Type B pancreatic cell (in vitro differentiated cells): ENCODE results near the gene CAMK2N1. TPM values are rescaled to one million over a fixed set of nuclear protein-coding genes. Genes with fewer than 3 reads are reported as not detected.

Experiments used
- DNase-seq: peaks from one replicate; pipeline ENCODE4 v3.0.0; 2021; ENCODE audit warnings: mixed read lengths; ENCODE audit not compliant: unreplicated experiment; ENCODE audit errors: extremely low spot score
- H3K27ac Mint-ChIP-seq: 2 replicates; pipeline ENCODE4 v1.8.0; 2021; ENCODE audit warnings: mild to moderate bottlenecking, mixed read lengths
- H3K27me3 Mint-ChIP-seq: 2 replicates; pipeline ENCODE4 v1.8.0; 2021; ENCODE audit warnings: mixed read lengths
- H3K36me3 Mint-ChIP-seq: 2 replicates; pipeline ENCODE4 v1.8.0; 2021; ENCODE audit warnings: mixed read lengths
- H3K4me1 Mint-ChIP-seq: one replicate; pipeline ENCODE4 v1.8.0; 2021; ENCODE audit warnings: mixed read lengths; ENCODE audit not compliant: unreplicated experiment
- H3K4me3 Mint-ChIP-seq: 2 replicates; pipeline ENCODE4 v1.8.0; 2021; ENCODE audit warnings: mild to moderate bottlenecking, mixed read lengths
- H3K9me3 Mint-ChIP-seq: 2 replicates; pipeline ENCODE4 v1.8.0; 2021; ENCODE audit warnings: mixed read lengths
- CTCF ChIP-seq: fragments of 200-600 bp; sonication (generic); conservative IDR thresholded peaks from 2 replicates; pipeline ENCODE4 v1.5.0; 2021; ENCODE audit warnings: antibody characterized with exemption, mild to moderate bottlenecking
- total RNA-seq: library from RNA; stranded (reverse); gene quantifications from 2 replicates; pipeline ENCODE4 v1.2.1, GENCODE V29; 2021; ENCODE audit warnings: low replicate concordance

The CAMK2N1 gene
- total RNA-seq, 1 donor from 2014 or later: 28.9 TPM

DNA sequence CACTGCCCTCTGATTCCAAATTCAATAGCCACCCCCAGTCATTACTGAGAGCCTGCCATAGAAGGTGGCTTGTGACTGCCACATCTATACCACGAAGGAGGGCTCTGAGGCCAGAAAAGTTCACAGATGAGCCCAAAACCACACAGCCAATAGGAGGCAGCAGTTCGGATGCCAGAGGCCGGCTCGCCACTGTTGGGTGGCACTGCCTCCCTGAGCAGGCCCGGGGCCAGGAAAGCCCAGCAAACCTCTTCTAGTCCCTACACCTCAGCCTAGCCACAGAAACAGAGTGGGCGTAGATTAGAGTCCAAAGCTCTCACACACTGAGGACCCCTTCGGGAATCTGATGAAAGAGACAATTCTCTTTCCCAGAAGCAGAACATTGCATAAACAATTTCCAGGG lies 5.9 kb upstream of the CAMK2N1 start:
- Mint-ChIP-seq H3K27ac (no peak overlapping the region), H3K9me3 (no peaks in the 10 kb centered on the region), H3K27me3 (peaks cover 35% of the 10 kb centered on the region), H3K4me3 (no peak overlapping the region), H3K36me3 (no peaks in the 10 kb centered on the region), H3K4me1 (peaks cover 6% of the 10 kb centered on the region)
- no peak for TF ChIP-seq CTCF
- no peak for DNase-seq

DNA sequence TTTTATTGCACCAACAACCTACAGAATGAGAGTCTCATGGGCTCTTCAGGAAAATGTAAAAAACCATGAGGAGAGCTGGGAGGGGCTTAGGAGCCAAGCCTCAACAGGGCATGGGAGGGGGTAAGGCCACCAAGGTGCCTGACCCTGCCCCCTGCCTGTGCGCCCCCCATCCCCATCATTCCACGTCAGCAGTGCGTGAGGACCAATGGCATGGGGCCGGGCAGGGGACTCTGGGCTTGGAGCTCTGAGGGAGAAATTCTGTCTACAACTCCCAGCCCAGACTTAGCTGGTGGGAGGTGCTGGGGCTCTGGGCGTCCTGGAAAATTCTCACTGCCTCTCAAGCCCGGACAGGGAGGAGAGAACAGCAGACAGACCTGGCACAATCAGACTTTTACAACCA lies 5.2 kb upstream of the CAMK2N1 start:
- TF ChIP-seq CTCF: no peak
- no peaks in the 10 kb centered on the region for H3K36me3 Mint-ChIP-seq
- H3K27me3 Mint-ChIP-seq: peaks cover 35% of the 10 kb centered on the region
- H3K4me1 Mint-ChIP-seq: peaks cover 3% of the 10 kb centered on the region
- no peak for DNase-seq
- H3K9me3 Mint-ChIP-seq: no peaks in the 10 kb centered on the region
- H3K4me3 Mint-ChIP-seq: no peak overlapping the region
- H3K27ac Mint-ChIP-seq: no peak overlapping the region

GRCh38 chr1:20487236-20487590 lies 1.2 kb upstream of the CAMK2N1 start:
- peaks cover 9% of the 10 kb centered on the region for H3K4me1 Mint-ChIP-seq

GRCh38 chr1:20486457-20487235 lies 636 bp upstream of the CAMK2N1 start:
- peaks cover 10% of the 10 kb centered on the region for H3K4me1 Mint-ChIP-seq
- peaks cover 63% of the 10 kb centered on the region for H3K27me3 Mint-ChIP-seq
- DNase-seq: peak; percentile 80
- TF ChIP-seq CTCF: no peak
- peak overlapping the region; percentile 83 for H3K27ac Mint-ChIP-seq
- no peaks in the 10 kb centered on the region for H3K9me3 Mint-ChIP-seq
- H3K36me3 Mint-ChIP-seq: no peaks in the 10 kb centered on the region
- H3K4me3 Mint-ChIP-seq: peak overlapping the region; percentile 84

More at GRCh38 chr1:20487236-20487590, 1.2 kb upstream of the CAMK2N1 start:
- DNase-seq: no peak
- peak overlapping the region; percentile 84 for H3K4me3 Mint-ChIP-seq
- peak overlapping the region; percentile 83 for H3K27ac Mint-ChIP-seq
- H3K9me3 Mint-ChIP-seq: no peaks in the 10 kb centered on the region
- peaks cover 58% of the 10 kb centered on the region for H3K27me3 Mint-ChIP-seq
- TF ChIP-seq CTCF: no peak
- no peaks in the 10 kb centered on the region for H3K36me3 Mint-ChIP-seq

DNA sequence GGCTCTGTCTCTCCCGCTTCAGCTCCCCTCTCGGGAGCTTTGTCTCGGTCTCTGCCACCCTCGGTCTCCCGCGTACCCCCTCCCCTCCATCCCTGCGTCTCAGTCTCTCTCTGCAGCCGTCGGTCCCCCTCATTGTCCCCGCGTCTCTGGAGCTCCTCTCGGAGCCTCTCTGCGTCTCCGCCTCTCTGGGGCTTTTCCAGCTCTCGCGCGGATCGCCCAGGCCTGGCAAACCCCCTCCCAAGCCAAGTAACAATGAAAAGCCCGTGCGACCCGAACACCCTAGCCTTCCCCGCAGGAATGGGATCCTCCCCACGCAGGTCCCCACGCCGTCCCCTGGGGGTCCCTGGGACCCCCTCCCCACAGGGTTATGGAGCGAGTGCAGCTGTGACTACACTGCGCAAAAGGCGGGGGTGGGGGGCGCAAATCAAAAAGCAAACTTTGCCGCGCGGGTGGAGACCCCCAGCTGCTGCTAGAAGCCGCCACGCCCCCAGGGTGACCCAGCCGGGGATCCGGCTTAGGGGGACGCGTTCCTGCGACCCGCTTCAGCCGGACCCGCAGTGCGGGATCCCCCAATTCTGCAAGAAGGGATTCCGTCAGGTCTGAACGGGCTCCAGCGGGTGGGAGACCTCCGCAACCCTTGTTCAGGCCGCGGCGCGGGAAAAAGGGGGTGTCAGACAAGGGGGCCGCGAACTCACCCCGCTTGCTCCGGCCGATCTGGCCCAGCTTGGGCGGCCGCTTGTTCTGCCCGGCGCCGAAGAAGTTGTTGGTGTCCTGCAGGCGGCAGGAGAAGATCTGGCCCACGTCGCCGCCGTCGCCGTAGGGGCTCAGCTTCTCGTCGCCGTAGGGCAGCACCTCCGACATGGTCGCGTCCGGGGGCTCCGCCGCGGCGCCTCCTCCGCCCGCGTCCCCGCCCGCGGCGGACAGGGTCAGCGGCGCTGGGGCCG lies 1.2 kb downstream of the CAMK2N1 start:
- no peak for DNase-seq
- H3K36me3 Mint-ChIP-seq: no peaks in the 10 kb centered on the region
- H3K4me3 Mint-ChIP-seq: peak overlapping the region; percentile 94
- peak overlapping the region; percentile 87 for H3K27ac Mint-ChIP-seq
- H3K4me1 Mint-ChIP-seq: peaks cover 18% of the 10 kb centered on the region
- no peak for TF ChIP-seq CTCF
- peaks cover 77% of the 10 kb centered on the region for H3K27me3 Mint-ChIP-seq
- no peaks in the 10 kb centered on the region for H3K9me3 Mint-ChIP-seq
